ENCODE measurements around the gene KBTBD6. TPM values are rescaled to one million over a fixed set of nuclear protein-coding genes. Genes with fewer than 3 reads are reported as not detected.
"Not testable (repeated sequence)": the region's sequence is repeated elsewhere in the genome, so short reads cannot be mapped to it uniquely, and the experiment has no call there.

Gene KBTBD6
- total and polyA plus RNA-seq, 9 donors: 8.6 to 14.6 (median 11.3) TPM

DNA sequence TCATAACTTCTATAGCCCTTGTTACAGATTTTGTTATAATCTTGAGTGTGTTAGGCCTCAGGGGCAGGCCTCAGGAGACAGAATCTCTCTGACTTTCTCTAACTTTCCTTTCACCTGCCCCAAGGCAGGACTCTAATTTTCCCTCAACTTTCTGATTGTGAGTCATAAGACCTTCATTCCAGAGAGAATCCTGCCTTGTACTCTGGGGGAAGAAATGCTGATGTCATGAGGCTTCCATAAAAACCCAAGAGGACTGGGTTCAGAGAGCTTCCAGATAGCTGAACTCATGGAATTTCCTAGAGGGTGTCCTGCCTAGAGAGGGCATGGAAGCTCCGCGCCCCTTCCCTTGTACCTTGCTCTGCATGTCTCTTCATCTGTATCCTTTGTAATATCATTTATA, 5.3 kb upstream of the KBTBD6 start:
- no peaks in the 10 kb centered on the region for H3K27me3 ChIP-seq (ENCODE audit: control insufficient read depth, insufficient read depth, low read length)
- H3K36me3 ChIP-seq (ENCODE audit: control insufficient read depth, insufficient read depth, low read length): no peaks in the 10 kb centered on the region
- H3K9me3 ChIP-seq (replicated peaks; ENCODE audit: control insufficient read depth, low read depth, low read length): no peaks in the 10 kb centered on the region
- H3K4me1 ChIP-seq (ENCODE audit: control insufficient read depth, insufficient read depth, low read length): peaks cover 4% of the 10 kb centered on the region
- no CpG with 5 or more reads among the region's 2 CpGs for WGBS (ENCODE audit: insufficient coverage)
- no peak overlapping the region for H3K27ac ChIP-seq (ENCODE audit: low read length)
- no peak overlapping the region for H3K4me3 ChIP-seq (ENCODE audit: low read length)
- DNase-seq: no peak

DNA sequence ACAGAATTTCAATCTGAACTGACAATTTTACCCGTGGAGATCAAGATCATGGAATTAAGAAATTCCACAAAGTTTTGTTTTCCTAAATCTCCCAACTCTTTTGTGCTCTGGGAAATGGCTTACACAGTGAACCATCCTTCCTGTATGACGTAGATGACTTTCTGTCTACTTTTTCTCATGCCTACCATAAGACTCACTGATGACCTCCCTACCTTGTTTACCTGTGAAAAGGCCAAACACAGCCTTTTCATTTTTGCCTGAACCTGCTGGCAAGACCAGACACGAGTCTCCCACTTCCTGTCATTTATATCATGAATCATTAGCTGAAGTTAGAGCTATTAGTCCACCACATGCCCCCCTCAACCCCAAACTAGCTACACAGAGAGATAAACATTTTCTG, 4.6 kb upstream of the KBTBD6 start:
- no peak overlapping the region for H3K27ac ChIP-seq (ENCODE audit: low read length)
- no peak for DNase-seq
- H3K36me3 ChIP-seq (ENCODE audit: control insufficient read depth, insufficient read depth, low read length): no peaks in the 10 kb centered on the region
- H3K27me3 ChIP-seq (ENCODE audit: control insufficient read depth, insufficient read depth, low read length): no peaks in the 10 kb centered on the region
- H3K4me1 ChIP-seq (ENCODE audit: control insufficient read depth, insufficient read depth, low read length): peaks cover 4% of the 10 kb centered on the region
- WGBS (ENCODE audit: insufficient coverage): 88% methylated on average over 1 of the region's 3 CpGs
- no peaks in the 10 kb centered on the region for H3K9me3 ChIP-seq (replicated peaks; ENCODE audit: control insufficient read depth, low read depth, low read length)
- H3K4me3 ChIP-seq (ENCODE audit: low read length): no peak overlapping the region

DNA sequence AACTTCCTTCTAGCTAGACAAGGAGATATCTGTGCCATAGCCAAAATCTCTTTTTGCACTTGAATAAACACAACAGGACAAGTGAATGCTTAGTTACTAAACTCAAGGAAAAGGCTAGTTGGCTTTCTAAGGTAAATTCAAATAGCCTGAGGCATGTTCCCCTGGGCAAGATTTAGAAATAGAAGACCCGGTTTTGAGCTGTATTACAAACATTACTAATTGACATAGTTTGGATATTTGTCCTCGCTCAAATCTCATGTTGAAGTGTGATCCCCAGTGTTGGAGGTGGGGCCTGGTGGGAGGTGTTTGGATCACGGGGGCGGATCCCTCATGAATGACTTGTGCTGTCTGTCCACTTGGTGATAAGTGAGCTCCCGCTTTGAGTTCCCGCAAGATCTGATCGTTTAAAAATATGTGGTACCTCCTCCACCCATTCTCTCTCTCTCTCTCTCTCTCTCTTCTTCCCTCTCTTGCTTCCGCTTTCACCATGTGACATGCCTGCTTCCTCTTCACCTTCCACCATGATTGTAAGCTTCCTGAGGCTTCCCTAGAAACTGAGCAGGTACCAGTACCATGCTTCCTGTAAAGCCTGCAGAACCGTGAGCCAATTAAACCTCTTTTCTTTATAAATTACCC, 3.9 kb upstream of the KBTBD6 start:
- H3K9me3 ChIP-seq (replicated peaks; ENCODE audit: control insufficient read depth, low read depth, low read length): no peaks in the 10 kb centered on the region
- H3K4me1 ChIP-seq (ENCODE audit: control insufficient read depth, insufficient read depth, low read length): peaks cover 8% of the 10 kb centered on the region
- no peaks in the 10 kb centered on the region for H3K36me3 ChIP-seq (ENCODE audit: control insufficient read depth, insufficient read depth, low read length)
- no peak overlapping the region for H3K4me3 ChIP-seq (ENCODE audit: low read length)
- H3K27ac ChIP-seq (ENCODE audit: low read length): no peak overlapping the region
- WGBS (ENCODE audit: insufficient coverage): 91% methylated on average over 4 of the region's 9 CpGs
- no peaks in the 10 kb centered on the region for H3K27me3 ChIP-seq (ENCODE audit: control insufficient read depth, insufficient read depth, low read length)
- DNase-seq: no peak

DNA sequence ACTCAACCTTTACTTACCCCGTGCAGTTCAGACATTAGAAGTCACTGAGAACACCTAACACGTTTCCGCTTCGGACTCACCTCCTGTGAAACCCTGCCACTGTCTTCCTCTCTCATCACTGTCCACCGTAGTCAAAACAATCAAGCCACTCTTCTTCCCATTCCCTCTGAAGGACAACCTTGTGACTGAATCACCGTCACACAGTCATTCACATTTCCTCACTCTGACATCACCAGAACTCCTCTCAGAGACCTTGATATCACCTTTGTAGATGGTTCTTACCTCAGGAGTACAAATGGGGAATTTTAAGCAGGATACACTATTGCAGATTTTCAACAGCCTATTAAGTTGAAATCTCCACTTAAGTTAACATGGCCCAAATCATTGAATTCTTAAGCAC, 1.3 kb upstream of the KBTBD6 start:
- H3K27ac ChIP-seq (ENCODE audit: low read length): no peak overlapping the region
- H3K36me3 ChIP-seq (ENCODE audit: control insufficient read depth, insufficient read depth, low read length): peaks cover 3% of the 10 kb centered on the region
- DNase-seq: no peak
- no peaks in the 10 kb centered on the region for H3K27me3 ChIP-seq (ENCODE audit: control insufficient read depth, insufficient read depth, low read length)
- peaks cover 18% of the 10 kb centered on the region for H3K4me1 ChIP-seq (ENCODE audit: control insufficient read depth, insufficient read depth, low read length)
- 93% methylated on average over 5 of the region's 6 CpGs for WGBS (ENCODE audit: insufficient coverage)
- H3K9me3 ChIP-seq (replicated peaks; ENCODE audit: control insufficient read depth, low read depth, low read length): no peaks in the 10 kb centered on the region
- H3K4me3 ChIP-seq (ENCODE audit: low read length): no peak overlapping the region

GRCh38 chr13:41131660-41132511, 716 bp downstream of the KBTBD6 start:
- not testable (repeated sequence) for H3K36me3 ChIP-seq (ENCODE audit: control insufficient read depth, insufficient read depth, low read length); H3K9me3 ChIP-seq (replicated peaks; ENCODE audit: control insufficient read depth, low read depth, low read length); H3K27me3 ChIP-seq (ENCODE audit: control insufficient read depth, insufficient read depth, low read length)
- DNase-seq: peak; percentile 10
- H3K4me3 ChIP-seq (ENCODE audit: low read length): peak overlapping the region; percentile 85
- peak overlapping the region; percentile 92 for H3K27ac ChIP-seq (ENCODE audit: low read length)
- H3K4me1 ChIP-seq (ENCODE audit: control insufficient read depth, insufficient read depth, low read length): peaks cover 21% of the 10 kb centered on the region
- WGBS (ENCODE audit: insufficient coverage): 17% methylated on average over 39 of the region's 48 CpGs

DNA sequence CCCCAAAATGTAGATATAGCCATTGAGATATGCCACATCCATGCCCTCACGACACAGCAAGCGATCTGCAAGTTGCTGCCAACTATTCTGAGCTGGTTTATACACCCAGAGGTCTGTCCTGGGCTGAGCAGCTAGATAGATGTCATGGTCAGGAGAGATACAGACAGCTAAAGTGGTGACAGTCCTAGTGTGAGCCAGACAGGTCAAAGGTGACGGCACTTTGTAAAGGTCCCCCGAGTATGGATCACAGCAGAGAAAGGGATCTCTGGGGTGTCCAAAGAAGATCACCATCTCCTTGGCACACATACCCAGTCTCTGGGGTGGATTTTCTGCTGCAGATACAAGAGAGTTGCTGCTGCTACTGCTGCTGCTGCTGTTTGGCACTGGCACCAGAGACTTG, 1.4 kb downstream of the KBTBD6 start:
- not testable (repeated sequence) for H3K36me3 ChIP-seq (ENCODE audit: control insufficient read depth, insufficient read depth, low read length); H3K27me3 ChIP-seq (ENCODE audit: control insufficient read depth, insufficient read depth, low read length); H3K27ac ChIP-seq (ENCODE audit: low read length); H3K4me3 ChIP-seq (ENCODE audit: low read length); H3K9me3 ChIP-seq (replicated peaks; ENCODE audit: control insufficient read depth, low read depth, low read length); DNase-seq
- WGBS (ENCODE audit: insufficient coverage): 100% methylated on average over 2 of the region's 4 CpGs
- peaks cover 21% of the 10 kb centered on the region for H3K4me1 ChIP-seq (ENCODE audit: control insufficient read depth, insufficient read depth, low read length)

DNA sequence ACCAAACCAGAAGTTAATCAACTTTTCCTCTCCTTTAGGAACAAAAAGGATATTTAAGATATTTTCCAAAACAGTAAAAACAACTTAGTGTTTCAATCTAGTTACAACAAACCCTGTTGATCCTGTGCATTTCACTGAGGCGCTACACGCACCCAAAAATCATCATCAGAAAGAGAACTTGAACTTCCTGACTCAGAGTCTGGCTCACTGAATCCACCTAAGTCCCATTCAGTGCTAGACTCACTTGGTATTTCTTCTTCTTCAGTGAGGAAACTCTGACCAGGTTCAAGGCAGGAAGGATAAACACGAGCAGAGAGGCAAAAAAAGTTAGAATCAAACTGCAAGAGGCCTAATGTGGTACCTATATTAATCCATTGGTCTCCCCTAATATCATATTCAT, 2.2 kb downstream of the KBTBD6 start:
- no peaks in the 10 kb centered on the region for H3K9me3 ChIP-seq (replicated peaks; ENCODE audit: control insufficient read depth, low read depth, low read length)
- 94% methylated on average over 2 of the region's 3 CpGs for WGBS (ENCODE audit: insufficient coverage)
- peaks cover 21% of the 10 kb centered on the region for H3K4me1 ChIP-seq (ENCODE audit: control insufficient read depth, insufficient read depth, low read length)
- H3K27ac ChIP-seq (ENCODE audit: low read length): no peak overlapping the region
- H3K4me3 ChIP-seq (ENCODE audit: low read length): no peak overlapping the region
- H3K27me3 ChIP-seq (ENCODE audit: control insufficient read depth, insufficient read depth, low read length): no peaks in the 10 kb centered on the region
- H3K36me3 ChIP-seq (ENCODE audit: control insufficient read depth, insufficient read depth, low read length): peaks cover 6% of the 10 kb centered on the region
- no peak for DNase-seq

DNA sequence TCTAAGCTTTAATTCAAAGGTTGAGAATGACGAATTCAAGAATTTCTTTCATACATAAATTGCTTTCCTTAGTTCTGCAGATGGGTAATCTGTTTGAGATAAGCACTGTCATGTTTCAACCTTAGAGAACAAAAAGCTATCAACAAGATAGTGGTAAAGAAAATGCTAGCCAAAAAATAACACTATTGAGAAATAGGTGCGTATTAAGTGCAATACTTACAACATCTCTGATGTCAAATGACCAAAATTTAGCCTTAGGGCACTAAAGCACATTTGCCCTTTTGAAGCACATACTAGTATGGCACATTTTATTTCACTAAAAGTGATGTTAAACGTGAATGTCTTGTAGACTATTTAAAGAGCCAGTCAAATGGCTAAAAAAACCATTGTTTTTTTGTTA, 4.9 kb downstream of the KBTBD6 start:
- no CpG with 5 or more reads among the region's 3 CpGs for WGBS (ENCODE audit: insufficient coverage)
- DNase-seq: no peak
- no peak overlapping the region for H3K4me3 ChIP-seq (ENCODE audit: low read length)
- no peaks in the 10 kb centered on the region for H3K9me3 ChIP-seq (replicated peaks; ENCODE audit: control insufficient read depth, low read depth, low read length)
- no peak overlapping the region for H3K27ac ChIP-seq (ENCODE audit: low read length)
- no peaks in the 10 kb centered on the region for H3K27me3 ChIP-seq (ENCODE audit: control insufficient read depth, insufficient read depth, low read length)
- peaks cover 6% of the 10 kb centered on the region for H3K36me3 ChIP-seq (ENCODE audit: control insufficient read depth, insufficient read depth, low read length)
- H3K4me1 ChIP-seq (ENCODE audit: control insufficient read depth, insufficient read depth, low read length): peaks cover 17% of the 10 kb centered on the region

DNA sequence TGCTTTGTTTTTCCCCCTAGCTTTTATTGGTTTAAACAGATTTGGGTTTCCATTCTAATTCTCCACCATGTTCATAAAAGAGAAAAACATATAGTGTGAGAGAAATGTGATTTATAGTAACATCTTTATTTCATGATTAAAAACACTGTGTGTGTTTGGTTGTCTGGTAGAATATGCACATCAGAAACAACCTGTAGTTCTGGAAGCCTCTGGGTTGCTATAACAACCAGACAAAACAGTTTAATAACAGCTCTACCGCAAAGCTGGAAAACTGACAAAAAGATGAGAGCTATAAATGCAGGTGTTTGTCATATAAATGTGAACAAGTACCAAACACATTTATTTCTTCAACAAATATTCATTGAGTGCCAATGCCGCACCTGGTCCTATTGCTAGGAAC, 9.8 kb downstream of the KBTBD6 start:
- H3K4me3 ChIP-seq (ENCODE audit: low read length): no peak overlapping the region
- DNase-seq: peak; percentile 54
- no CpG with 5 or more reads among the region's 2 CpGs for WGBS (ENCODE audit: insufficient coverage)

DNA sequence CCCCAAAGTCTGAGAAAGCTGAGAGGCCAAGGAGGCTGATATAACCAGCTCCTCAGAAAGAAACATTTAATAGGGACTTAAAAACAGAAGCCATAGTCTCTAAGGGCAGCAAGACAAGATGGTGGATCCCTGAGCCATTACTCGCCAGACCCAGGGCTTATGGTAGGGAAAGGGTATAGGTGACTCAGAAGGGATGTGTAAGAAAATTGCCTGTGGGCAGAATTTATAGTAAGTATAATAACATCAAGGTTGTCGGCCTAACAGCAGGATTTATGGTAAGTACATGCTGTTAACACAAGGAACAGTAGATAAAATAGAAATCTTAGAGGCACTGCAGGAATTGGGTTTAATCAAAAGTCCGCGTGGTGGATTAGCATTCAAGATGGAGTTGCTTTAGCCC, 14.7 kb downstream of the KBTBD6 start:
- no peaks in the 10 kb centered on the region for H3K36me3 ChIP-seq (ENCODE audit: control insufficient read depth, insufficient read depth, low read length)
- WGBS (ENCODE audit: insufficient coverage): 71% methylated on average over 1 of the region's 4 CpGs
- no peak overlapping the region for H3K27ac ChIP-seq (ENCODE audit: low read length)
- DNase-seq: no peak
- H3K9me3 ChIP-seq (replicated peaks; ENCODE audit: control insufficient read depth, low read depth, low read length): no peaks in the 10 kb centered on the region
- no peaks in the 10 kb centered on the region for H3K27me3 ChIP-seq (ENCODE audit: control insufficient read depth, insufficient read depth, low read length)
- H3K4me1 ChIP-seq (ENCODE audit: control insufficient read depth, insufficient read depth, low read length): no peaks in the 10 kb centered on the region
- no peak overlapping the region for H3K4me3 ChIP-seq (ENCODE audit: low read length)

More for the DNA sequence above, 9.8 kb downstream of the KBTBD6 start:
- Histone ChIP-seq H3K4me1 (ENCODE audit: control insufficient read depth, insufficient read depth, low read length) (no peaks in the 10 kb centered on the region), H3K9me3 (replicated peaks; ENCODE audit: control insufficient read depth, low read depth, low read length) (no peaks in the 10 kb centered on the region), H3K36me3 (ENCODE audit: control insufficient read depth, insufficient read depth, low read length) (no peaks in the 10 kb centered on the region), H3K27ac (ENCODE audit: low read length) (no peak overlapping the region), H3K27me3 (ENCODE audit: control insufficient read depth, insufficient read depth, low read length) (no peaks in the 10 kb centered on the region)

All from muscle of leg (tissue), 11 donors.